ENCODE results near the gene TRHDE. TPM values are rescaled to one million over a fixed set of nuclear protein-coding genes. Genes with fewer than 3 reads are reported as not detected.

Gene TRHDE
- total and polyA plus RNA-seq, 12 donors: 0.11 to 3.9 (median 0.64) TPM

DNA sequence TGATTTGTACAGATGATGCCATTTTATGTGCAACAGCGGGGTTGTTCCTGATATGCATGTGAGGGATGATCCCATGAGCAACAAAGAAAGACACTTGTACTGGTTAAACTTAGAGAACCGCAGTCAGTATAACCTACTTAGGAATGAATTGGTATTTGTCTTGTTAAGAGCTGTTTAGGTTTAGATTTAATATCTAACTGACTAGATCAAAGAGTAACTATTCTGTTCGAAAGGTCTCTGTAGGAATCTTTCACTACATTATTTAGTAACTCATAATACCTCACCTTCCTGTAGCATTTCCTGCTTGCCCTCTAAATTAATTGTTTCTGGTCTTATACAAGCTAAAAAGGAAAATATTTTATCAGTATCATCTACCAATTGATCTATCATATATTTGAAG lies 350.4 kb downstream of the TRHDE start:
- TF ChIP-seq, protein P1, sequence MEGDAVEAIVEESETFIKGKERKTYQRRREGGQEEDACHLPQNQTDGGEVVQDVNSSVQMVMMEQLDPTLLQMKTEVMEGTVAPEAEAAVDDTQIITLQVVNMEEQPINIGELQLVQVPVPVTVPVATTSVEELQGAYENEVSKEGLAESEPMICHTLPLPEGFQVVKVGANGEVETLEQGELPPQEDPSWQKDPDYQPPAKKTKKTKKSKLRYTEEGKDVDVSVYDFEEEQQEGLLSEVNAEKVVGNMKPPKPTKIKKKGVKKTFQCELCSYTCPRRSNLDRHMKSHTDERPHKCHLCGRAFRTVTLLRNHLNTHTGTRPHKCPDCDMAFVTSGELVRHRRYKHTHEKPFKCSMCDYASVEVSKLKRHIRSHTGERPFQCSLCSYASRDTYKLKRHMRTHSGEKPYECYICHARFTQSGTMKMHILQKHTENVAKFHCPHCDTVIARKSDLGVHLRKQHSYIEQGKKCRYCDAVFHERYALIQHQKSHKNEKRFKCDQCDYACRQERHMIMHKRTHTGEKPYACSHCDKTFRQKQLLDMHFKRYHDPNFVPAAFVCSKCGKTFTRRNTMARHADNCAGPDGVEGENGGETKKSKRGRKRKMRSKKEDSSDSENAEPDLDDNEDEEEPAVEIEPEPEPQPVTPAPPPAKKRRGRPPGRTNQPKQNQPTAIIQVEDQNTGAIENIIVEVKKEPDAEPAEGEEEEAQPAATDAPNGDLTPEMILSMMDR (IDR thresholded peaks at IDR 0.05): no peak
- no peak for TF ChIP-seq POLR2A (IDR thresholded peaks at IDR 0.05)
- H3K4me1 ChIP-seq (replicated peaks in 1 of 2): no peaks in the 10 kb centered on the region
- no peaks in the 10 kb centered on the region for H3K36me3 ChIP-seq (replicated peaks in 1 of 2)
- no peak for DNase-seq
- no peaks in the 10 kb centered on the region for H3K27me3 ChIP-seq
- 87 to 92% (median 90%) methylated on average over 3 of the region's 3 CpGs for WGBS, 4 donors
- intact Hi-C loops (cut with DNase I): no loop called here
- no peak overlapping the region for H3K4me3 ChIP-seq
- H3K27ac ChIP-seq: no peak overlapping the region
- H3K9me3 ChIP-seq (replicated peaks in 1 of 3): no peaks in the 10 kb centered on the region

DNA sequence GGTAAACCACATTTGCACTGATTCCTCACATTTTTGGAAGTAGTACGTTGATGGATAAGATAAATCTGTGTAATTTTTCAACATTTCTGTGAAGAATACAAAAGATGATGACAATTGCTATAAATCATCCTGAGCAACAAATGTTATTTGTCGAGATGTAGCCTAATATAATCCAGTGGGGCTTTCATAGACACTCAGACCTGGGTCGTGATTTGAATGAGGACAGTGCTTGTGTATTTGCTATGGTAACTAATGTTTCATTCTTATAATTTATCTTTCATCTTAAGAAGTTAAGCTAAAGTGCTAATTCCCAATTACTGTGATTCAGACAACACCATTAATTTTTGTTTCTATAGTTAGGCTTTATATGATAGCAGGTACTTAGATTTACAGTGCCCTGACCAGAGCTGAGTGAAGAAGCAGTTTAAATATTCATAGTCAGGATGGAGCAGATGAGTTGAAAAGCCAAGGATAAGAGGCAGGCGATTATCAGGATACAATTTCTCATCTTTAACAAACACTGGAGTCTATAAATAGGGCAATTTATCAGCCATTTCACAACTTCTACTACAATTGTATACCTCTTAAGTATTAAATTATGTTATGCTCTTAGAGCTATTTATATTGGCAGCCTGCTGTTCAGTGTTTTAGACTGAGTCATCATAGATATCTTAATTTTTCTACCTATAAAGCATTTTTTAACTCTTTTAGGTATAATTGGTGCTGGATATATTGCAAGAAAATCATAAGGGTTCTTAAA lies 359.9 kb downstream of the TRHDE start:
- Histone ChIP-seq H3K4me3 (no peak overlapping the region), H3K9me3 (replicated peaks in 1 of 3) (no peaks in the 10 kb centered on the region), H3K4me1 (replicated peaks in 1 of 2) (no peaks in the 10 kb centered on the region), H3K27ac (no peak overlapping the region), H3K27me3 (no peaks in the 10 kb centered on the region), H3K36me3 (replicated peaks in 1 of 2) (no peaks in the 10 kb centered on the region)
- 48 to 56% (median 52%) methylated on average over 4 of the region's 4 CpGs for WGBS, 4 donors
- DNase-seq: no peak
- intact Hi-C loops (cut with DNase I): no loop called here
- TF ChIP-seq POLR2A (IDR thresholded peaks at IDR 0.05): no peak
- TF ChIP-seq, protein P1 (IDR thresholded peaks at IDR 0.05): no peak

DNA sequence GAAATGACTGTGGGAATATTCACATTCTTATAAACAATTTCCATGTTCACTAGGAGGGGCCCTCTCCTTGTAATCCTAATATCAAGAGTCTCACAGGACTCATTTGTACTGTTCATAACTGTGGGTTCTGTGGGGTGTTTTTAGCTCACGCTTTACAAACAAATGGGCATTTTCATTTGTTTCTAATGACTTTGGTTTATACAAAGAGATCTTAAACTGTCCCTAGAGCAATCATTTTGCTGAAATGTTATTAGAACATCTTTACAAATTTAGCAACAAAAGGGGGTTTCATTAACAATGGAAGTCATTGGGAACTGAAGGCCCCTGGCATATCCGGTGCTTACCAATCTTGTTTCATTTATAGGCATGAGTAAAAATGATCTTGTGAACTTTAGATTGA lies 370.5 kb downstream of the TRHDE start:
- no peaks in the 10 kb centered on the region for H3K4me1 ChIP-seq (replicated peaks in 1 of 2)
- no peaks in the 10 kb centered on the region for H3K9me3 ChIP-seq (replicated peaks in 1 of 3)
- WGBS, 4 donors: 79 to 86% (median 86%) methylated on average over 2 of the region's 2 CpGs
- H3K4me3 ChIP-seq: no peak overlapping the region
- no peak for DNase-seq
- no peak overlapping the region for H3K27ac ChIP-seq
- no peaks in the 10 kb centered on the region for H3K27me3 ChIP-seq
- intact Hi-C loops (cut with DNase I): no loop called here
- TF ChIP-seq POLR2A (IDR thresholded peaks at IDR 0.05): no peak
- TF ChIP-seq, protein P1 (IDR thresholded peaks at IDR 0.05): no peak
- no peaks in the 10 kb centered on the region for H3K36me3 ChIP-seq (replicated peaks in 1 of 2)

DNA sequence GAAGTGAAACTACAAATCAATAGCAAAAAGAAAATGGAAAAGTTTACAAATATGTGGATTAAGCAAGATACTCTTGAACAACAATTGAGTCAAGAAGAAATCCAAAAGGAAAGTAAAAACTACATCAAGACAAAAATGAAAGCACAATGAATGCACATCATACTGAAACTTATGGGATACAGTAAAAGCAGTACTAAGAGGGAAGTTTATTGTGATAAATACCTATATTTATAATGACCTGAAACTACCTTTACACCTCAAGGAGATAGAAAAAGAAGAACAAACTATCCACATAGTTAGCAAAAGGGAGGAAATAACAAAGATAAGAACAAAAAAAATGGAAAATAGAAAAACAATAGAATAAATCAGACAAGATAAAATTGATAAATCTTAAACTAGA lies 375.0 kb downstream of the TRHDE start:
- H3K9me3 ChIP-seq (replicated peaks in 1 of 3): peaks cover 0 to 2% (median 0%) of the 10 kb centered on the region in 3 donors
- no peak overlapping the region for H3K4me3 ChIP-seq
- H3K27ac ChIP-seq: no peak overlapping the region
- H3K27me3 ChIP-seq: no peaks in the 10 kb centered on the region
- TF ChIP-seq, protein P1 (IDR thresholded peaks at IDR 0.05): no peak
- TF ChIP-seq POLR2A (IDR thresholded peaks at IDR 0.05): no peak
- DNase-seq: no peak
- intact Hi-C loops (cut with DNase I): no loop called here
- H3K4me1 ChIP-seq (replicated peaks in 1 of 2): no peaks in the 10 kb centered on the region
- no peaks in the 10 kb centered on the region for H3K36me3 ChIP-seq (replicated peaks in 1 of 2)
